ENCODE data around the gene MPEG1. TPM values are rescaled to one million over a fixed set of nuclear protein-coding genes. Genes with fewer than 3 reads are reported as not detected.

The MPEG1 gene
- total and polyA plus RNA-seq, 2 of the 13 experiments (the other 11 are each of a cell fraction or from before 2014, with no cell fraction given): not detected

GRCh38 chr11:59171508-59172322 is 41.0 kb downstream of the MPEG1 start, which contains the start of gene DTX4 (continued):
- TF ChIP-seq ZHX2 (IDR thresholded peaks at IDR 0.05; ENCODE audit: low read depth): no peak
- TF ChIP-seq ZHX2 (CRISPR knock-in tag; IDR thresholded peaks at IDR 0.05; ENCODE audit: borderline replicate concordance): no peak
- 0 out of 2 replicates have a peak, but pooled peaks have one; percentile 7 for TF ChIP-seq HOMEZ (CRISPR knock-in tag; IDR thresholded peaks at IDR 0.05; ENCODE audit: low read depth)
- peak; percentile 31 for TF ChIP-seq ZNF18 (CRISPR knock-in tag; IDR thresholded peaks at IDR 0.05; ENCODE audit: insufficient replicate concordance)
- TF ChIP-seq HNRNPK (IDR thresholded peaks at IDR 0.05; ENCODE audit: low read depth, low read length, poor library complexity, severe bottlenecking): peak; percentile 85
- TF ChIP-seq ZNF280D (CRISPR knock-in tag; IDR thresholded peaks at IDR 0.05): no peak
- peak; percentile 26; the same call in 1 of the 2 replicates for TF ChIP-seq SIX4 (CRISPR knock-in tag; IDR thresholded peaks at IDR 0.05)
- no peak for TF ChIP-seq ZNF296 (CRISPR knock-in tag; conservative IDR thresholded peaks at IDR 0.05)
- no peak for TF ChIP-seq ZNF17 (CRISPR knock-in tag; IDR thresholded peaks at IDR 0.05)
- TF ChIP-seq IRF2 (CRISPR knock-in tag; IDR thresholded peaks at IDR 0.05): 0 out of 2 replicates have a peak, but pooled peaks have one; percentile 7
- peak; percentile 90 for TF ChIP-seq MAX (IDR thresholded peaks at IDR 0.05)
- TF ChIP-seq ZNF136 (CRISPR knock-in tag; IDR thresholded peaks at IDR 0.05; ENCODE audit: low read depth): no peak
- TF ChIP-seq ZNF331 (CRISPR knock-in tag; IDR thresholded peaks at IDR 0.05): peak; percentile 22
- TF ChIP-seq TCF7L2 (IDR thresholded peaks at IDR 0.05; ENCODE audit: low read depth, low read length): no peak
- peak; percentile 94 for TF ChIP-seq SP4 (CRISPR knock-in tag; IDR thresholded peaks at IDR 0.05)

All from HepG2 (cell line).